ENCODE measurements around the gene UBE2I. TPM values are rescaled to one million over a fixed set of nuclear protein-coding genes. Genes with fewer than 3 reads are reported as not detected.
A peak's percentile ranks its signal among the peaks of the same experiment; 100 is the strongest.

The UBE2I gene
- total RNA-seq, 2 donors from 2014 or later, result 68.2 to 76.1 TPM

- ATAC-seq (ENCODE audit: insufficient number of reproducible peaks, low FRiP score, low read depth) (no peak), DNase-seq (ENCODE audit: low spot score) (no peak)
- H3K4me3 ChIP-seq, result peak overlapping the region; percentile 88
- TF ChIP-seq, protein P1, sequence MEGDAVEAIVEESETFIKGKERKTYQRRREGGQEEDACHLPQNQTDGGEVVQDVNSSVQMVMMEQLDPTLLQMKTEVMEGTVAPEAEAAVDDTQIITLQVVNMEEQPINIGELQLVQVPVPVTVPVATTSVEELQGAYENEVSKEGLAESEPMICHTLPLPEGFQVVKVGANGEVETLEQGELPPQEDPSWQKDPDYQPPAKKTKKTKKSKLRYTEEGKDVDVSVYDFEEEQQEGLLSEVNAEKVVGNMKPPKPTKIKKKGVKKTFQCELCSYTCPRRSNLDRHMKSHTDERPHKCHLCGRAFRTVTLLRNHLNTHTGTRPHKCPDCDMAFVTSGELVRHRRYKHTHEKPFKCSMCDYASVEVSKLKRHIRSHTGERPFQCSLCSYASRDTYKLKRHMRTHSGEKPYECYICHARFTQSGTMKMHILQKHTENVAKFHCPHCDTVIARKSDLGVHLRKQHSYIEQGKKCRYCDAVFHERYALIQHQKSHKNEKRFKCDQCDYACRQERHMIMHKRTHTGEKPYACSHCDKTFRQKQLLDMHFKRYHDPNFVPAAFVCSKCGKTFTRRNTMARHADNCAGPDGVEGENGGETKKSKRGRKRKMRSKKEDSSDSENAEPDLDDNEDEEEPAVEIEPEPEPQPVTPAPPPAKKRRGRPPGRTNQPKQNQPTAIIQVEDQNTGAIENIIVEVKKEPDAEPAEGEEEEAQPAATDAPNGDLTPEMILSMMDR (IDR thresholded peaks at IDR 0.05), result no peak
- no peak overlapping the region for H3K27ac ChIP-seq
- no peaks in the 10 kb centered on the region for H3K27me3 ChIP-seq (replicated peaks; ENCODE audit: insufficient read depth)
- H3K9me3 ChIP-seq, result no peaks in the 10 kb centered on the region
- peaks cover 12% of the 10 kb centered on the region for H3K36me3 ChIP-seq
- peaks cover 8 to 32% of the 10 kb centered on the region in 2 donors for H3K4me1 ChIP-seq (ENCODE audit: control insufficient read depth in 1 of 2, low read depth in 2 of 2)
These were observed 41.3 kb downstream of the UBE2I start for GRCh38 chr16:1350691-1351090.

DNA sequence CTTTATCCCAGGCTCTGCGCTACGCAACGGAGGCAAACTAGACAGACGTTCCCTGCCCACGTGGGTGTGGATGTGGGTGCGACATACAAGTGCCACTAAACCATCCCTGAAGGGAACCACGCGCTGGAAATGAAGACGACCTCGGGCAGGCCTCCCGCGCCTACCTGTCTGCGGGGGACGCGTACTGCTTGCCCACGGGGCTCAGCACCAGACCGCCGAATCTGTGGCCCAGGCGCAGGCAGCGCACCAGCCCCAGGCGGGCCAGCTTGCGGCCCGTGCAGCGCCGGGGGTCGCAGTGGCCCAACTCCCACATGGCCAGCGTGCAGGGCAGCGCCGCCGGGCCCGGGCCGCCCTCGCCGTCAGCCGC is 41.8 kb downstream of the UBE2I start:
- Histone ChIP-seq H3K4me1 (ENCODE audit: control insufficient read depth in 1 of 2, low read depth in 2 of 2) (peaks cover 8 to 32% of the 10 kb centered on the region in 2 donors), H3K27me3 (replicated peaks; ENCODE audit: insufficient read depth) (no peaks in the 10 kb centered on the region), H3K27ac (peak overlapping the region; percentile 39 to 47), H3K4me3 (peak overlapping the region; percentile 88), H3K9me3 (no peaks in the 10 kb centered on the region), H3K36me3 (peaks cover 12% of the 10 kb centered on the region)
- TF ChIP-seq, protein P1 (IDR thresholded peaks at IDR 0.05), result no peak
- no peak for DNase-seq (ENCODE audit: low spot score)
- no peak for ATAC-seq (ENCODE audit: insufficient number of reproducible peaks, low FRiP score, low read depth)

GRCh38 chr16:1351582-1352362 is 42.3 kb downstream of the UBE2I start, which contains the start of the genes GNPTG and TSR3:
TSS of gene GNPTG (plus strand) at chr16:1351931. CDS start at chr16:1351966, 35 bp downstream.
TSS of gene TSR3 (minus strand) at chr16:1351878. CDS start at chr16:1351804, 74 bp downstream.
- H3K4me3 ChIP-seq, result peak within 1 kb of the TSS; percentile 88
- no peaks in the 10 kb centered on the region for H3K9me3 ChIP-seq
- peak within 1 kb of the TSS; percentile 39 to 47 for H3K27ac ChIP-seq
- H3K27me3 ChIP-seq (replicated peaks; ENCODE audit: insufficient read depth), result no peaks in the 10 kb centered on the region
- peaks cover 8 to 32% of the 10 kb centered on the region in 2 donors for H3K4me1 ChIP-seq (ENCODE audit: control insufficient read depth in 1 of 2, low read depth in 2 of 2)
- ATAC-seq (ENCODE audit: insufficient number of reproducible peaks, low FRiP score, low read depth), result peak; percentile 65
- TF ChIP-seq, protein P1 (IDR thresholded peaks at IDR 0.05), result no peak
- no peak for DNase-seq (ENCODE audit: low spot score)
- peaks cover 12% of the 10 kb centered on the region for H3K36me3 ChIP-seq

DNA sequence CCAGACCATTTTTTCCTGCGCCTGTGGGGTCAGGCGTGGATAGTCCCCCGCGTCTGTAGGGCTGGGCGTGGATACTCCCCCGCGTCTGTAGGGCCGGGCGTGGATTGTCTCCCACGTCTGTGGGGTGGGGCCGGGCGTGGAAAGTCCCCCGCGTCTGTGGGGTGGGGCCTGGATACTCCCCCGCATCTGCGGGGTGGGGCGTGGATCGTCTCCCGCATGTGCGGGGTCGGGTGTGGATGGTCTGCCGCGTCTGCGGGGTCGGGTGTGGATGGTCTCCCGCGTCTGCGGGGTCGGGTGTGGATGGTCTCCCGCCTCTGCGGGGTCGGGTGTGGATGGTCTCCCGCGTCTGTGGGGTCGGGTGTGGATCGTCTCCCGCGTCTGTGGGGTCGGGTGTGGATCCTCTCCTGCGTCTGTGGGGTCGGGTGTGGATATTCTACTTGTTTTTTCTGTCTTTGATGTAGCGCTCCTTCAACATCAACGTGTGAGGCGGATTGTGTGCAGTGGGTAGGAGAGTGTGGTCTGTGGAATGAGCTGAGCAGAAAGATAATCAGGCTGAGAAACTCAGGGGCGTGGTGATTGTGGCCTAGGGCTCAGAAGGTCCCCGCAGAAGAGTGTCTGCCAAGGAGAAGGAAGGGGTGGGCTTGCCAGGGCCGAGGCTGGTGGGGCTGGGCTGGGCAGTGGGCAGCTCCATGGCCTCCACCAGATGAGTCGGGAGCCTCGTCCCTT is 45.5 kb downstream of the UBE2I start:
- TF ChIP-seq, protein P1 (IDR thresholded peaks at IDR 0.05), result no peak
- no peak for DNase-seq (ENCODE audit: low spot score)
- Histone ChIP-seq H3K4me3 (no peak overlapping the region), H3K27me3 (replicated peaks; ENCODE audit: insufficient read depth) (no peaks in the 10 kb centered on the region), H3K4me1 (ENCODE audit: control insufficient read depth in 1 of 2, low read depth in 2 of 2) (peaks cover 8 to 32% of the 10 kb centered on the region in 2 donors), H3K36me3 (no peaks in the 10 kb centered on the region), H3K9me3 (no peaks in the 10 kb centered on the region), H3K27ac (no peak overlapping the region)
- no peak for ATAC-seq (ENCODE audit: insufficient number of reproducible peaks, low FRiP score, low read depth)

DNA sequence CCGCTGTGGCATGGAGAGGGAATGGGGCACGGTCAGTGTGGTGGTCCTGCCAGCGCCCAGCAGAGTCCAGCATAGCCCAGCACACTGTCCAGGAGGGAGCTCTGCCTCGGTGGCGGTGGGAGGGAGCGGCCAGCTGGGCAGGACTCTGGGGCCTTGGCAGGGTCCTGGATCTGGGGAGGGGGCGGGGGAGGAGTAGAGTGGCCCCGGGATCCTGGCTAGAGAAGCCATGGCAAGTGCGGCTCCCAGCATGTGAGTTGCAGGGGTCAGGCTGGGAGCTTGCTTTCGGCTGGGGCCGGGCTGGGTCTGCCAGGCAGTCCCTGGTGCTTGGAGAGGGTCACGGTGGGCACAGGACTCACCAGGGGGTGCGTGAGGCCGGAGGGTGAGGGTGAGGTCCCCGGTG is 46.2 kb downstream of the UBE2I start:
- Histone ChIP-seq H3K27ac (no peak overlapping the region), H3K27me3 (replicated peaks; ENCODE audit: insufficient read depth) (no peaks in the 10 kb centered on the region), H3K4me1 (ENCODE audit: control insufficient read depth in 1 of 2, low read depth in 2 of 2) (peaks cover 8 to 27% of the 10 kb centered on the region in 2 donors), H3K9me3 (no peaks in the 10 kb centered on the region), H3K36me3 (peaks cover 6% of the 10 kb centered on the region), H3K4me3 (no peak overlapping the region)
- ATAC-seq (ENCODE audit: insufficient number of reproducible peaks, low FRiP score, low read depth), result no peak
- no peak for DNase-seq (ENCODE audit: low spot score)
- TF ChIP-seq, protein P1 (IDR thresholded peaks at IDR 0.05), result no peak

All from thoracic aorta (tissue), 2 donors.